DOHH2 (cell line): ENCODE data around the gene DCTD.

Experiments
- CTCF ChIP-seq: fragments of 200-600 bp; sonication (generic); IDR thresholded peaks from one replicate; pipeline ENCODE4 v1.5.1; 2014; ENCODE audit warnings: antibody characterized with exemption, mild to moderate bottlenecking, low read depth, low read length; ENCODE audit not compliant: poor library complexity, severe bottlenecking
- EZH2phosphoT487 ChIP-seq: fragments of 200-600 bp; sonication (generic); IDR thresholded peaks from 2 replicates; pipeline ENCODE4 v1.6.1; 2017; ENCODE audit warnings: borderline replicate concordance, mild to moderate bottlenecking, antibody characterized with exemption, low read length, moderate library complexity, mixed read lengths

GRCh38 chr4:182876427-182876826 lies 40.8 kb downstream of the DCTD start:
- TF ChIP-seq CTCF (no peak), EZH2phosphoT487 (no peak)
